ENCODE results near the gene CYSTM1. TPM values are rescaled to one million over a fixed set of nuclear protein-coding genes. Genes with fewer than 3 reads are reported as not detected.
"Not testable (repeated sequence)": the region's sequence is repeated elsewhere in the genome, so short reads cannot be mapped to it uniquely, and the experiment has no call there.

CYSTM1 gene
- polyA plus RNA-seq, 2 of the 4 experiments (the other 2 are of a cell fraction) = 76.8 to 103 TPM

DNA sequence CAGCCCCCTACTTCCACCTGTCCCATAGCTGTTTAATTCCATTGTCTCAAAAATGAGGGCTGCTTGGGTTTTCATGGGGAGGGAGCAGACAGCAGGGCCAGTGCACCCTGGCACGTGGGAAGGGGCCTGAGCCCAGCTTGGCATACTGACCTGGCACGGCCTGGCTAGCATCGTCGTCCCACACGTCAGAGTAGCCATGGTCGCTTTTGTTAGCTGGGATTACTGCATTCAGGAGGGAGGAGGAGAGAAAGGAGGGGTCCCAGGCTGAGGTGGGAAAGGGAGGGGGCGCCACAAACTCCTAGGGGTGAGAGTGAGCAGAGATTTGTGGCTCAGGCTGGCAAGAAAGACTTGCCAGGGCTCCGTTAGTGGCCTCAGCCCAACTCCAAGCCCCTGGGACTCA lies 21.1 kb upstream of the CYSTM1 start (continued):
- TF ChIP-seq, protein P1, sequence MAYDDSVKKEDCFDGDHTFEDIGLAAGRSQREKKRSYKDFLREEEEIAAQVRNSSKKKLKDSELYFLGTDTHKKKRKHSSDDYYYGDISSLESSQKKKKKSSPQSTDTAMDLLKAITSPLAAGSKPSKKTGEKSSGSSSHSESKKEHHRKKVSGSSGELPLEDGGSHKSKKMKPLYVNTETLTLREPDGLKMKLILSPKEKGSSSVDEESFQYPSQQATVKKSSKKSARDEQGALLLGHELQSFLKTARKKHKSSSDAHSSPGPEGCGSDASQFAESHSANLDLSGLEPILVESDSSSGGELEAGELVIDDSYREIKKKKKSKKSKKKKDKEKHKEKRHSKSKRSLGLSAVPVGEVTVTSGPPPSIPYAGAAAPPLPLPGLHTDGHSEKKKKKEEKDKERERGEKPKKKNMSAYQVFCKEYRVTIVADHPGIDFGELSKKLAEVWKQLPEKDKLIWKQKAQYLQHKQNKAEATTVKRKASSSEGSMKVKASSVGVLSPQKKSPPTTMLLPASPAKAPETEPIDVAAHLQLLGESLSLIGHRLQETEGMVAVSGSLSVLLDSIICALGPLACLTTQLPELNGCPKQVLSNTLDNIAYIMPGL (CRISPR knock-in tag; IDR thresholded peaks at IDR 0.05; ENCODE audit: borderline replicate concordance) = no peak
- TF ChIP-seq MAZ (IDR thresholded peaks at IDR 0.05; ENCODE audit: borderline replicate concordance, low read depth, low read length) (no peak), SREBF2 (IDR thresholded peaks at IDR 0.05) (no peak), BHLHE40 (IDR thresholded peaks at IDR 0.05; ENCODE audit: low read depth, low read length) (no peak)

DNA sequence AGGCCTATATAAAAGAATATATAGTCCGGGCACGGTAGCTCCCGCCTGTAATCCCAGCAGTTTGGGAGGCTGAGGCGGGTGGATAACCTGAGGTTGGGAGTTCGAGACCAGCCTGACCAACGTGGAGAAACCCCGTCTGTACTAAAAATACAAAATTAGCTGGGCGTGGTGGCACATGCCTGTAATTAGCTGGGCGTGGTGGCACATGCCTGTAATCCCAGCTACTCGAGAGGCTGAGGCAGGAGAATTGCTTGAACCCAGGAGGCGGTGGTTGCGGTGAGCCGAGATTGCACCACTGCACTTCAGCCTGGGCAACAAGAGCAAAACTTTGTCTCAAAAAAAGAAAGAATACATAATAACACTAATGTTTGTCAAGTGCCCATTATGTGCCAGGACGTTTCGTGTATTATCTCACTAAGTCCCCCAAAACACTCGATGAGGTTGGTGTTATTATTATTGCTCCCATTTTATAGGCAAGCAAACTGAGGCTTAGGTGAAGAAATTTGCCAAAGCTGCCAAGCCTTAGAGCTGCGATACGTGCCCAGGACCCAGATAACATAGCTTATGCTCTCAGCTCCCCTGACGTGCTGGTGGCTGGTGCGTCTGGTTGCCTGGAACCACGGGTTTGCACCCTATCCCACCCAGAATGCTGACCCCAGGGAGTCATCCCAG lies 20.1 kb upstream of the CYSTM1 start:
- POLR2A ChIA-PET = interaction anchor here (0.6 kb wide), 1 partner anchor 192 kb away, joined by 3 read pairs; the partner anchor contains the start of gene HBEGF
- WGBS (ENCODE audit: missing lambda C conversion rate) = 73% methylated on average over 21 of the region's 21 CpGs
- not testable (repeated sequence) for H3K4me3 ChIP-seq; H3K4me2 ChIP-seq; FAIRE-seq; ATAC-seq; H3K4me1 ChIP-seq; H3K27ac ChIP-seq; DNase-seq (ENCODE audit: low read depth in 1 of 2, low spot score in 1 of 2); H3K9me3 ChIP-seq
- CTCF ChIA-PET = interaction anchor here (1.0 to 12.9 kb wide), 11 partner anchors 11 to 380 kb away, joined by 3 to 149 read pairs (median 8); partner anchors contain the start of gene NRG2

DNA sequence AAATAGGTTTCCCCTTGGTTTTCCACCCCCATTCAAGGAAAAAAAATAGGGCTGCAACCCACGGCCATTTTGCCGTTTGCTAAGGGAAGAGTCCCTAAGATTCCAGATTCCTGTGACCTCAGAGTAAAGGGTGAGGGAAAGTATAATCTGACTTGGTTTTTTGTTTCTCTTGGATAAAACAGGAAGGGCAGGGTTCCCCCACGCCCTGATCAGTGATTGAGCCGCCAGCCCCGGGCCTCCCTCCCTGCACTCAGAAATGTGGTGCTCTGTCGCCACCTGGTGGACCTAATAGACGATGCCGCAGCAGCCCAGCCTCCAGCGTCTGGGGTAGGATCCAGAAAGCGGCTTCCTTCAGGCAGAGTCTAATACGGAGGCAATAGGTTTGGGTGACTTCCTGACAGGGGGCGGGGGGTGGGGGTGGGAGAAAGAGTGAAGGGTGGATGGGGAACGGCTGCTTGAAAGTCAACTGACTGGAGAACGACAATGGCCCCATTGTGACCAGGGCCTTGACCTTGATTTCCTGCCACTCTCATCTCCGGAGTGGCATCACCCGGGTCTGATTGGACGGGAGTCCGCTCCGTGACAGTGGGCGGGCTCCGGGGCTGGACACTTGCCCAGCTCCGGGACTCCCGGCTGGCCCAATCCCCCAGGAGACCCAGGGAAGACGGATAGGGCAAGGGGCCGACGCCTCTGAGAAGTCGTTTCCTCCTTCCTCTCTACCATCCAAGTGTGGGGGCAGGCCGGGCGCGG lies 17.8 kb upstream of the CYSTM1 start:
- Histone ChIP-seq H3K4me3 (peak overlapping the region; percentile 36), H3K4me2 (peak overlapping the region; percentile 69), H3K9me3 (no peaks in the 10 kb centered on the region), H3K4me1 (peaks cover 4% of the 10 kb centered on the region; the same call in 1 of the 3 replicates), H3K27ac (peak overlapping the region; percentile 60 to 87)
- CTCF ChIA-PET = interaction anchor here (0.7 to 12.9 kb wide), 20 partner anchors 8 to 379 kb away, joined by 3 to 149 read pairs (median 4); partner anchors contain the start of gene CYSTM1
- ATAC-seq (peak; percentile 94 to 97), DNase-seq (ENCODE audit: low read depth in 1 of 2, low spot score in 1 of 2) (peak; percentile 80 to 95), FAIRE-seq (peak; percentile 28)
- 6% methylated on average over 23 of the region's 30 CpGs for WGBS (ENCODE audit: missing lambda C conversion rate)
- POLR2A ChIA-PET = no interaction called here
- TF ChIP-seq KDM5A (IDR thresholded peaks at IDR 0.05) = peak; percentile 46; the same call in 1 of the 2 replicates
- no peak for TF ChIP-seq NFE2L2 (conservative IDR thresholded peaks at IDR 0.05; ENCODE audit: low read length)
- TF ChIP-seq RAD21 (conservative IDR thresholded peaks at IDR 0.05 in 1 of 2, IDR thresholded peaks at IDR 0.05 in 1 of 2) = peak; percentile 96
- TF ChIP-seq NPAS2 (CRISPR knock-in tag; IDR thresholded peaks at IDR 0.05; ENCODE audit: borderline replicate concordance) = no peak
- no peak for TF ChIP-seq FOSB (CRISPR knock-in tag; IDR thresholded peaks at IDR 0.05)
- TF ChIP-seq, protein P2, sequence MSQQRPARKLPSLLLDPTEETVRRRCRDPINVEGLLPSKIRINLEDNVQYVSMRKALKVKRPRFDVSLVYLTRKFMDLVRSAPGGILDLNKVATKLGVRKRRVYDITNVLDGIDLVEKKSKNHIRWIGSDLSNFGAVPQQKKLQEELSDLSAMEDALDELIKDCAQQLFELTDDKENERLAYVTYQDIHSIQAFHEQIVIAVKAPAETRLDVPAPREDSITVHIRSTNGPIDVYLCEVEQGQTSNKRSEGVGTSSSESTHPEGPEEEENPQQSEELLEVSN (IDR thresholded peaks at IDR 0.05; ENCODE audit: borderline replicate concordance, low read depth) = no peak
- no peak for TF ChIP-seq KDM1A (IDR thresholded peaks at IDR 0.05; ENCODE audit: low read depth)
- no peak for TF ChIP-seq CHD2 (IDR thresholded peaks at IDR 0.05; ENCODE audit: low read length, partially characterized antibody)
- TF ChIP-seq SMC3 (IDR thresholded peaks at IDR 0.05) = peak; percentile 89
- TF ChIP-seq POLR2A (IDR thresholded peaks at IDR 0.05; ENCODE audit: low read length) = no peak
- TF ChIP-seq, protein P3, sequence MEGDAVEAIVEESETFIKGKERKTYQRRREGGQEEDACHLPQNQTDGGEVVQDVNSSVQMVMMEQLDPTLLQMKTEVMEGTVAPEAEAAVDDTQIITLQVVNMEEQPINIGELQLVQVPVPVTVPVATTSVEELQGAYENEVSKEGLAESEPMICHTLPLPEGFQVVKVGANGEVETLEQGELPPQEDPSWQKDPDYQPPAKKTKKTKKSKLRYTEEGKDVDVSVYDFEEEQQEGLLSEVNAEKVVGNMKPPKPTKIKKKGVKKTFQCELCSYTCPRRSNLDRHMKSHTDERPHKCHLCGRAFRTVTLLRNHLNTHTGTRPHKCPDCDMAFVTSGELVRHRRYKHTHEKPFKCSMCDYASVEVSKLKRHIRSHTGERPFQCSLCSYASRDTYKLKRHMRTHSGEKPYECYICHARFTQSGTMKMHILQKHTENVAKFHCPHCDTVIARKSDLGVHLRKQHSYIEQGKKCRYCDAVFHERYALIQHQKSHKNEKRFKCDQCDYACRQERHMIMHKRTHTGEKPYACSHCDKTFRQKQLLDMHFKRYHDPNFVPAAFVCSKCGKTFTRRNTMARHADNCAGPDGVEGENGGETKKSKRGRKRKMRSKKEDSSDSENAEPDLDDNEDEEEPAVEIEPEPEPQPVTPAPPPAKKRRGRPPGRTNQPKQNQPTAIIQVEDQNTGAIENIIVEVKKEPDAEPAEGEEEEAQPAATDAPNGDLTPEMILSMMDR (IDR thresholded peaks at IDR 0.05) = peak; percentile 96
- no peak for TF ChIP-seq PHF8 (IDR thresholded peaks at IDR 0.05; ENCODE audit: borderline replicate concordance, low read depth)
- TF ChIP-seq RFX5 (IDR thresholded peaks at IDR 0.05) = no peak
- no peak for TF ChIP-seq EP300 (IDR thresholded peaks at IDR 0.05)
- TF ChIP-seq, protein P4, sequence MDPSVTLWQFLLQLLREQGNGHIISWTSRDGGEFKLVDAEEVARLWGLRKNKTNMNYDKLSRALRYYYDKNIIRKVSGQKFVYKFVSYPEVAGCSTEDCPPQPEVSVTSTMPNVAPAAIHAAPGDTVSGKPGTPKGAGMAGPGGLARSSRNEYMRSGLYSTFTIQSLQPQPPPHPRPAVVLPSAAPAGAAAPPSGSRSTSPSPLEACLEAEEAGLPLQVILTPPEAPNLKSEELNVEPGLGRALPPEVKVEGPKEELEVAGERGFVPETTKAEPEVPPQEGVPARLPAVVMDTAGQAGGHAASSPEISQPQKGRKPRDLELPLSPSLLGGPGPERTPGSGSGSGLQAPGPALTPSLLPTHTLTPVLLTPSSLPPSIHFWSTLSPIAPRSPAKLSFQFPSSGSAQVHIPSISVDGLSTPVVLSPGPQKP (IDR thresholded peaks at IDR 0.05; ENCODE audit: low read depth, low read length) = no peak
- no peak for TF ChIP-seq MAZ (IDR thresholded peaks at IDR 0.05; ENCODE audit: borderline replicate concordance, low read depth, low read length)
- 0 out of 5 replicates have a peak, but pooled peaks of 1 of the 2 experiments have one; percentile 34 for TF ChIP-seq JUN (IDR thresholded peaks at IDR 0.05)
- TF ChIP-seq FOXS1 (CRISPR knock-in tag; IDR thresholded peaks at IDR 0.05) = no peak
- no peak for TF ChIP-seq ESRRA (IDR thresholded peaks at IDR 0.05; ENCODE audit: borderline replicate concordance, low read length)
- no peak for TF ChIP-seq POLR2AphosphoS2 (conservative IDR thresholded peaks at IDR 0.05; ENCODE audit: low read length)

All from A549 (cell line).